Esophagus (tissue), 2 donors: ENCODE measurements around the gene LRCH2. TPM values are rescaled to one million over a fixed set of nuclear protein-coding genes. Genes with fewer than 3 reads are reported as not detected.
"Not testable (repeated sequence)": the region's sequence is repeated elsewhere in the genome, so short reads cannot be mapped to it uniquely, and the experiment has no call there.

Experiments
- H3K27ac ChIP-seq, 2 donors: one replicate each; pipeline ENCODE4 v1.5.1; 2013; ENCODE audit warnings: low read depth in 2 of 2, mild to moderate bottlenecking in 2 of 2, inconsistent platforms in 1 of 2, low read length in 1 of 2, moderate library complexity in 1 of 2
- H3K27me3 ChIP-seq, 2 donors: one replicate each; pipeline ENCODE4 v1.6.1; 2013; ENCODE audit warnings: low read length in 2 of 2, control low read depth in 1 of 2, mild to moderate bottlenecking in 1 of 2; ENCODE audit not compliant: insufficient read depth in 2 of 2, control insufficient read depth in 1 of 2
- H3K36me3 ChIP-seq, 2 donors: one replicate each; pipeline ENCODE4 v1.6.1; 2013; ENCODE audit warnings: low read length in 1 of 2; ENCODE audit not compliant: control insufficient read depth in 2 of 2, insufficient read depth in 2 of 2
- H3K4me1 ChIP-seq, 2 donors: one replicate each; pipeline ENCODE4 v1.6.1; 2013; ENCODE audit warnings: low read length in 1 of 2; ENCODE audit not compliant: control insufficient read depth in 2 of 2, insufficient read depth in 2 of 2
- H3K4me3 ChIP-seq, 2 donors: one replicate each; pipeline ENCODE4 v1.5.1; 2013; ENCODE audit warnings: low read length in 2 of 2, mild to moderate bottlenecking in 2 of 2, low read depth in 1 of 2, moderate library complexity in 1 of 2
- H3K9me3 ChIP-seq, 2 donors: one replicate each; pipeline ENCODE4 v1.6.1; 2013; ENCODE audit warnings: mild to moderate bottlenecking in 2 of 2, low read depth in 1 of 2, low read length in 1 of 2, moderate library complexity in 1 of 2; ENCODE audit not compliant: control insufficient read depth in 2 of 2, insufficient read depth in 1 of 2
- WGBS, 2 donors: extraction: QIAGEN DNeasy Blood & Tissue Kit; methylation state at CpG; one replicate each; pipeline ENCODE4 v1.1.7; 2013; 5-methylcytosine and 5-hydroxymethylcytosine counted together
- polyA plus RNA-seq, 2 donors: library from polyadenylated mRNA; stranded (reverse); fragments of 200-250 nt; gene quantifications; one replicate each; pipeline ENCODE4 v1.2.3, GENCODE V29; 2013
- donor health status: healthy with polysubstance abuse.
- donor health status: Bipolar disorder and iron deficiency.

The LRCH2 gene
- polyA plus RNA-seq, 2 donors = 0.35 to 0.45 TPM

GRCh38 chrX:115217346-115217745 lies 16.6 kb downstream of the LRCH2 start:
- H3K4me3 ChIP-seq, H3K27ac ChIP-seq, H3K27me3 ChIP-seq, H3K36me3 ChIP-seq, H3K4me1 ChIP-seq, H3K9me3 ChIP-seq: not testable (repeated sequence)
- 83 to 90% methylated on average over 4 of the region's 4 CpGs for WGBS, 2 donors

GRCh38 chrX:115214605-115215004 lies 19.3 kb downstream of the LRCH2 start:
- H3K27ac ChIP-seq = no peak overlapping the region
- WGBS, 2 donors = 40 to 45% methylated on average over 3 of the region's 3 CpGs
- peaks cover 0 to 8% of the 10 kb centered on the region in 2 donors for H3K27me3 ChIP-seq
- no peak overlapping the region for H3K4me3 ChIP-seq
- H3K36me3 ChIP-seq = no peaks in the 10 kb centered on the region
- no peaks in the 10 kb centered on the region for H3K4me1 ChIP-seq
- H3K9me3 ChIP-seq = no peaks in the 10 kb centered on the region

GRCh38 chrX:115214151-115214550 lies 19.7 kb downstream of the LRCH2 start:
- Histone ChIP-seq H3K36me3 (no peaks in the 10 kb centered on the region), H3K27me3 (peaks cover 0 to 8% of the 10 kb centered on the region in 2 donors), H3K27ac (no peak overlapping the region), H3K9me3 (no peaks in the 10 kb centered on the region), H3K4me1 (no peaks in the 10 kb centered on the region), H3K4me3 (no peak overlapping the region)
- WGBS, 2 donors = 63 to 79% methylated on average over 1 of the region's 1 CpG

DNA sequence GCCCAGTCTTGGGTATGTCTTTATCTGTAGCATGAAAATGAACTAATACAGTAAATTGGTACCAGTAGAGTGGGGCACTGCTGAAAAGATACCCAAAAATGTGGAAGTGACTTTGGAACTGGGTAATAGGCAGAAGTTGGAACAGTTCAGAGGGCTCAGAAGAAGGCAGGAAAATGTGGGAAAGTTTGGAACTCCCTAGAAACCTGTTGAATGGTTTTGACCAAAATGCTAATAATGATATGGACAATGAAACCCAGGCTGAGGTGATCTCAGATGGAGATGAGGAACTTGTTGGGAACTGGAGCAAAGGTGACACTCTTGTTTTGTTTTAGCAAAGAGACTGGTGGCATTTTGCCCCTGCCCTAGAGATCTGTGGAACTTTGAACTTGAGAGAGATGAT lies 24.3 kb downstream of the LRCH2 start:
- H3K36me3 ChIP-seq, H3K27me3 ChIP-seq, H3K4me1 ChIP-seq, H3K9me3 ChIP-seq, H3K4me3 ChIP-seq, H3K27ac ChIP-seq: not testable (repeated sequence)

DNA sequence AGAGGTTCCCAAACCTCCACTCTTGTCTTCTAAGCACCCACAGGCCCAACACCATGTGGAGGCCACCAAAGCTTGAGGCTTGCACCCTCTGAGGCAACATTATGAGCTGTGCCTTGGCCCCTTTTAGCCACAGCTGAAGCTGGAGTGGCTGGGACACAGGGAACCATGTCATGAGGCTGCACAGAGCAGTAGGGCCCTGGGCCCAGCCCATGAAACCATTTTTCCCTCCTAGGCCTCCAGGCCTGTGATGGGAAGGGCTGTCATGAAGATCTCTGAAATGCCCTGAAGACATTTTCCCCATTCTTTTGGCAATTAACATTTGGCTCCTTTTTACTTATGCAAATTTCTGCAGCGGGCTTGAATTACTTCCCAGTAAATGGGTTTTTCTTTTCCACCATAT lies 29.9 kb downstream of the LRCH2 start:
- Histone ChIP-seq H3K9me3 (peaks cover 0 to 7% of the 10 kb centered on the region in 2 donors), H3K36me3 (no peaks in the 10 kb centered on the region), H3K27ac (no peak overlapping the region), H3K4me1 (no peaks in the 10 kb centered on the region), H3K27me3 (no peaks in the 10 kb centered on the region), H3K4me3 (no peak overlapping the region)
- 75 to 89% methylated on average over 1 of the region's 1 CpG for WGBS, 2 donors

DNA sequence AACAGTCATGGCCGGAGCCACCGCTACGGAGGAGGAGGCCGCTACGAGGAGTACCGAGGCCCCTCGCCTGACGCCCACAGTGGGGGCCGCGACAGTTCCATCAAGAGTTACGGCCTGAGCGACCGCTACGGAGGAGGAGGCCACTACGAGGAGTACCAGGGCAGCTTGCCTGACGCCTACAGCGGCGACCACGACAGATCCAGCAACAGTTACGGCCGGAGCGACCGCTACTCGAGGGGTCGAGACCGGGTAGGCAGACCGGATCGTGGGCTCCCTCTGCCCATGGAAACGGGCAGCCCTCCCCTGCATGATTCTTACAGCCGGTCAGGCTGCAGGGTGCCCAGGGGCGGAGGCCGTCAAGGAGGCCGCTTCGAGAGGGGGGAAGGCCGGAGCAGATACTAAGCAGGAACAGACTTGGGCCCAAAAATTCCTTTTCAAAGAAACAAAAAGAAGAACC lies 41.6 kb downstream of the LRCH2 start:
- 93 to 94% methylated on average over 35 of the region's 35 CpGs for WGBS, 2 donors
- H3K27me3 ChIP-seq = no peaks in the 10 kb centered on the region
- H3K36me3 ChIP-seq = no peaks in the 10 kb centered on the region
- H3K4me3 ChIP-seq = no peak overlapping the region
- peaks cover 0 to 16% of the 10 kb centered on the region in 2 donors for H3K9me3 ChIP-seq
- H3K27ac ChIP-seq = no peak overlapping the region
- no peaks in the 10 kb centered on the region for H3K4me1 ChIP-seq

GRCh38 chrX:115191490-115192243 lies 42.2 kb downstream of the LRCH2 start:
- 95% methylated on average over 64 of the region's 64 CpGs for WGBS, 2 donors
- no peak overlapping the region for H3K27ac ChIP-seq
- H3K4me3 ChIP-seq = no peak overlapping the region
- H3K36me3 ChIP-seq = no peaks in the 10 kb centered on the region
- H3K27me3 ChIP-seq = no peaks in the 10 kb centered on the region
- peaks cover 0 to 16% of the 10 kb centered on the region in 2 donors for H3K9me3 ChIP-seq
- no peaks in the 10 kb centered on the region for H3K4me1 ChIP-seq

DNA sequence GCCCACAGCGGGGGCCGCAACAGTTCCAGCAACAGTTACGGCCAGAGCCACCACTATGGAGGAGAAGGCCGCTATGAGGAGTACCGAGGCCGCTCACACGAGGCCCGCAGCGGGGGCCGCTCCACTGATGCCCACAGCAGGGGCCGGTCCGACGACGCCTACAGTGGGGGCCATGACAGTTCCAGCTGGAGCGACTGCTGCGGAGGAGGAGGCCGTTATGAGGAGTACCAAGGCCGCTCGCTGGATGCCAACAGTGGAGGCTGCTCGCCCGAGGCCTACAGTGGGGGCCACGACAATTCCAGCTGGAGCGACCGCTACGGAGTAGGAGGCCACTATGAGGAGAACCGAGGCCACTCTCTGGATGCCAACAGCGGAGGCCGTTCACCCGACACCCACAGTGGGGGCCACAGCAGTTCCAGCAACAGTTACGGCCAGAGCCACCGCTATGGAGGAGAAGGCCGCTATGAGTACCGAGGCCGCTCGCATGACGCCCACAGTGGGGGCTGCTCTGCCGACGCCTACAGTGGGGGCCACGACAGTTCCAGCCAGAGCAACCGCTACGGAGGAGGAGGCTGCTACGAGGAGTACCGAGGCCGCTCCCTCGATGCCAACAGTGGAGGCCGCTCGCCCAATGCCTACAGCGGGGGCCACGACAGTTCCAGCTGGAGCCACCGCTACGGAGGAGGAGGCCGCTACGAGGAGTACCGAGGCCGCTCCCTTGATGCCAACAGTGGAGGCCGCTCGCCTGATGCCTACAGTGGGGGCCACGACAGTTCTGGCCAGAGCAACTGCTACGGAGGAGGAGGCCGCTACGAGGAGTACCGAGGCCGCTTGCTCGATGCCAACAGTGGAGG lies 43.0 kb downstream of the LRCH2 start:
- no peak overlapping the region for H3K4me3 ChIP-seq

DNA sequence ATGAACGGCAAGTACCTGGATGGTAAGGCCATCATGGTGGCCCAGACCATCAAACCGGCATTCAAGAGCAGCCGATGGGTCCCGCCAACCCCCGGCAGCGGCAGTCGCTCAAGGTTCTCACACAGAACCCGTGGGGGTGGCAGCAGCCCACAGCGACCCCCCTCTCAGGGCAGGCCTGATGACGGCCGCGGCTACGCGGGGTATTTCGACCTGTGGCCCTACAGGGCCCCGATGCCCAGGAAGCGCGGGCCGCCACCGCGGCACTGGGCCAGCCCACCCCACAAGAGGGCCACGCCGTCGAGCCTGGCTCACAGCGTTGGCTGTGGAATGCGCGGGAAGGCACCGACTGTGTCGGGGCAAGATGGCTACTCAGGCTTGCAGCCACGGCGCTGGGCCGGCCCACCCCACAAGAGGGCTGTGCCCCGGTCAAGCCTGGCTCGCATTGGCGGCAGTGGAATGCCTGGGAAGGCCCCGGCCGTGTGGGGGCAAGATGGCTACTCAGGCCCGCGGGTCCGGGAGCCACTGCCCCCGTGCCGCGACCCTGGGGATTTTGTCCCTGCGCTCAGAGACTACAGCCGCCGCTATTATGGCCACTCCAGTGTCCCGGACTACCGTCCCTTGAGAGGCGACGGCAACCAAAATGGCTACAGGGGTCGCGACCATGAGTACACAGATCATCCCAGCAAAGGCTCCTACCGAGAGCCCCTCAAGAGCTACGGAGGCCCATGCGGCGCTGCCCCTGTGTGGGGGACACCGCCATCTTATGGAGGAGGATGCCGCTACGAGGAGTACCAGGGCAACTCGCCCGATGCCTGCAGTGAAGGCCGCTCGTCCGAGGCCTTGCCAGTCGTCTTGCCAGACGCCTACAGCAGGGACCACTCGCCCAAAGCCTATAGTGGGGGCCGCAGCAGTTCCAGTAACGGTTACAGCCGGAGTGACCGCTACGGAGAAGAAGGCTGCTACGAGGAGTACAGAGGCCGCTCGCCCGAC lies 44.0 kb downstream of the LRCH2 start:
- Histone ChIP-seq H3K4me1 (no peaks in the 10 kb centered on the region), H3K4me3 (no peak overlapping the region), H3K36me3 (no peaks in the 10 kb centered on the region), H3K27ac (no peak overlapping the region), H3K9me3 (peaks cover 0 to 16% of the 10 kb centered on the region in 2 donors), H3K27me3 (no peaks in the 10 kb centered on the region)
- WGBS, 2 donors = 95 to 96% methylated on average over 71 to 76 of the region's 76 CpGs

More for the DNA sequence above, 43.0 kb downstream of the LRCH2 start:
- peaks cover 0 to 16% of the 10 kb centered on the region in 2 donors for H3K9me3 ChIP-seq
- H3K4me1 ChIP-seq = no peaks in the 10 kb centered on the region
- WGBS, 2 donors = 94 to 96% methylated on average over 61 to 64 of the region's 64 CpGs
- H3K27ac ChIP-seq = no peak overlapping the region
- no peaks in the 10 kb centered on the region for H3K27me3 ChIP-seq
- no peaks in the 10 kb centered on the region for H3K36me3 ChIP-seq
